GM21447 (cell line): ENCODE data around the gene NPC2.
"Not testable (repeated sequence)": the region's sequence is repeated elsewhere in the genome, so short reads cannot be mapped to it uniquely, and the experiment has no call there.

Experiments used
- ATAC-seq: cut with Tn5 transposase; IDR thresholded peaks from one replicate; pipeline ENCODE4 v1.9.1; 2021; ENCODE audit not compliant: unreplicated experiment

Gene NPC2

DNA sequence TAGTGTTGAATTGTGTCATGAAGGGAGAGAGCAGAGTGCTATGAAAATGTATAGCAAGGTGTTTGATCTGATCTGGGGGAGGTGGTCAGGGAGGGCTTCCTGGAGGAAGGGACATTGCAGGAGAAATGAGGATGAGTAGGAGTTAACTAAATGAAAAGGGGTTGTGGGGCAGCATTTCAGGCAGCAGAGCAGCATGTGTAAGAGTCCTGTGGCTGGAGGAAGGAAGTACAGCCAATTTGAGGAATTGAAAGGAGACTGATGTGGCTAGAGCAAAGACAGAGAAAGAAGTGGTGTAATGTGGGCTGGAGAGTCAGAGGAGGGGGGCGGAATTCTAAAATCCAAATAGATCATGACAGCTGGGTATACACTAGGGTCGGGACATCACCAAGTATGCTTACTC is 20.5 kb downstream of the NPC2 start:
- no peak for ATAC-seq

- ATAC-seq, result no peak
Measured at GRCh38 chr14:74469548-74470518, 23.3 kb downstream of the NPC2 start.

- no peak for ATAC-seq
Measured at GRCh38 chr14:74468513-74468912, 24.6 kb downstream of the NPC2 start.

GRCh38 chr14:74465335-74465734 is 27.8 kb downstream of the NPC2 start:
- no peak for ATAC-seq

- ATAC-seq, result no peak
Measured at GRCh38 chr14:74464785-74465184, 28.3 kb downstream of the NPC2 start.

GRCh38 chr14:74463697-74464096 is 29.4 kb downstream of the NPC2 start:
- ATAC-seq, result no peak

DNA sequence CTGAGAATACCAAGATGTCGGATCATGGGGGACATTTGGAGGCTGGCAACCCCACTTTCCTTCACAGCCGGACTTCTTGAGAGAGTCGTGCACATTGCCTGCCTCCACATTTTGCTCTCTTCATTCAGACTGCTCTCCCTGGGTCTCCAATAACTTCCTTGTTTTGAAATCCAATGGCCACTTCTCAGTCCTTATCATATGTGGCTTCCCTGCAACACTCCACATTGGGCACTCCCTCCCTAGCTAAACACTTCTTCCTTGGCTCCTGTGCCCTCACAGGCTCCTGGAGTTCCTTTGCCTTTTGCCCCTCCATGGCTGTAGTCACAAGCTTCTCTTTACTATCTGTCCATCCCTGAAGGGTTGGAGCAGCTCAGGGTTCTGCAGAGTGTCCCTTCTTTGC is 30.1 kb downstream of the NPC2 start:
- no peak for ATAC-seq

- no peak for ATAC-seq
Measured at GRCh38 chr14:74459976-74460375, 33.1 kb downstream of the NPC2 start.

GRCh38 chr14:74459289-74459946 is 33.7 kb downstream of the NPC2 start:
- ATAC-seq, result no peak

GRCh38 chr14:74457565-74457895 is 35.6 kb downstream of the NPC2 start:
- no peak for ATAC-seq

DNA sequence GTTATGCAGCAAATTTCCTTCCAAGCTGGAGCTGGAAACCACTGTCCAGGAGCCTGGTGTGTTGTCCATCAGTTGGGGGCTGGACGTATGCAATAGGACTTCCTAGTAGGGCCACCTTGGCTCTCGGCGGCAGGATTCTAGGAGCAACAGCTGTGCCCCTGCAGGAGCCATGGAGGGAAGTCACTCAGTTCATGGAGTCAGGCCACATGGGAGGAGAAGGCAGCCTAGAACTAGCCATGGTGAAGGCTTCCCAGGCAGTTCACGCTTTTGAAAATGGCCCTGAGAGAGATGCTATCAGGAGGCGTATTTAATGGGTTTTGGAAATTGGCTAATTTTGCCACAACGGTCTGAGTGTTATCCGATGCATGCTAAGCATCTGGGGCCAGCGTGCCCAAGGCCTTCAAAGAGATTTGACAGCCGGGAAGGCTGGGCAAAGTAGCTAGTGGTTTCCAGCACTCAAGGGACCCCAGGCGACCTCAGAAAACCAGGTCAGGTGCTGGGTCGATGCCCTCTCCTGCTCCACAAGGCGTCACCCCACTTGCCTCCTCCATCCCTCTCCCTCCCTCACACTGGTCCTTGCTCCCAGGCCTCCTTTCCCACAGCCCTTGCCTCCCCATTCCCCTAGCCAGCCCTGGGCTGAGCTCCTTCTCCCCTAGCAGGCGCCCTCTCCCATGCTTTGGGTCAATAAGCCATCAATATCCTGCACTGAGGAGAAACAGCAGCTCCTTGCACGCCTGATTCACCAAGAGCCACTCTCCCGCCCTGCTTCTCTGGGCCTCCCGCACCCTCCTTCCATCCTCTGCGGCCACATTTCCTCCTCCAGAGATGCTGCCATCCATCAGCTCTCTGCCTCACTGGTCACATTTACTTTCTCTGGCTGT is 36.2 kb downstream of the NPC2 start:
- no peak for ATAC-seq

- ATAC-seq, result not testable (repeated sequence)
Measured at GRCh38 chr14:74454397-74454796, 38.7 kb downstream of the NPC2 start.

DNA sequence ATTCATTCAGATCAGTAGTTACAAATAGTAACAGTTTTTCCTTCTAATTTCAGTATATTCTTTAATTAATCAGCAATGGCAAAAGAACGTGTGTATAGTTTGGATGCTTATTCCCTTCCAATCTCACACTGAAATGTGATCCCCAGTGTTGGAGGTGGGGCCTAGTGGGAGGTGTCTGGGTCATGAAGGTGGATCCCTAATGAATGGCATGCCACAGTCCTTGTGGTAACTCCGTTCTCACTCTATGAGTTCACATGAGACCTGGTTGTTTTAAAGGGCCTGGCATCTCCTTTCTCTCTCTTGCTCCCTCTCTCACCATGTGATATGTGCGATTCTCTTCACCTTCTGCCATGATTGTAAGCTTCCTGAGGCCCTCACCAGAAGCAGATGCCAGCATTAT is 48.2 kb downstream of the NPC2 start:
- ATAC-seq, result no peak

DNA sequence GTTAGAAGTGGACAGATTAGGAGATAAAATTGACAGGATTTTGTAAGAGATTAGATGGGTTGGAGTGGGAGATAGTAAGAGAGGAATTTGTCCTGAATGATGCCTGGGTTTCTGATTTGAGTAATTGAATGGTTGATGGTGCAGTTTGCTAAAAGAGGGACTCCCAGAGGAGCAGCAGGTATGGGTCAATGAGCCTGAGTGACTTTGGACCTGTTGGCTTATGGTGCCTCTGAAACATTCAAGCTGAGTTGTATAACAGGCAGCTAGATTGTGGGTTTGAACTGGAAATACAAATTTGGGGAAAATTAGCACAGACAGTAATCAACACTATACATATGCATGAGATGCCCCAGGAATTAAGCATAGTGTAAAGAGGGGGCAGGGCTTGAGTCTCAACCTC is 50.3 kb downstream of the NPC2 start:
- no peak for ATAC-seq

DNA sequence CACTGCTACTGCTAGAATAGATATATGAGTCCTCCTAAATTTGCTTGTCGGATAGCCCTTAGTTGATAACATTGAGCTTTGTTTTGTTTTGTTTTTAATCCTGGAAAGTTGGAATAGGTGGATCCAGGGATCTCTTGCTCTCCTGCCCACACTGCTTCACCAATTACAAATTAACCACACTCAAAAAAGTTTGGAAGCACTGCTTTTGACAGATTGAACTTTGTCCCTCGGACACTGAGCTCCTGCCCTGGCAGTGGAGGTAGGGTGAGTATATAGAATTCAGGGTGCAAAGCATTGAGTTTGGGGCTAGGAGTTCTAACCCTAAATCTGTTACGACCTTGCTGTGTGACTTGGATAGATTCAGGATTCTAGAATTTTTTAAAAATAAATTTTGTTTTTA is 52.0 kb downstream of the NPC2 start:
- ATAC-seq, result no peak

DNA sequence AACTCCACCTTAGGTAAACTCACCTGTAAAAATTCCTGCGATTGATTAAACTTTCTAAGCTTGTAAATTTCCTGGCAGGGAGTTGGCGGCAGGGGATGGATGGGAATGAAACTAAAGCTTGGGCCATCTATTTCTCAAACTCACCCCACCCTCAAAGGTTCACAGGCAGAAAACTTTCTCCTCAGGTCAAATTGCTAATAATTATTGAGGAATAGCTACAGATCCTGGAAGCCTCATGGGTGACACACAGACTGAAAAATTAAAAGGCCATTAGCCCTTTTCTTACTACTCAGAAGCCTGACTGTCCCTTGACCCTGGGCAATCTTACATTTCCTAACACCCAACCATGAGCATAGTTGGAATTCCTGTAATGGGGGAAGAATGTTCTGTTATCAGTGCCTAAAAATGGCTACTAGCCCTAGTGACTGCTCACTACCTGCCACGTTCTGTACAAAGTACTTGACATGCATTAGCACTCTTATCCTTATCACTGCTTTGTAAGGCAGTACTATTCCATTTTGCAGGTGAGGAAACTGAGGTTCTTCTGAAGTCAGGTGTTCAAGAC is 54.7 kb downstream of the NPC2 start:
- no peak for ATAC-seq

DNA sequence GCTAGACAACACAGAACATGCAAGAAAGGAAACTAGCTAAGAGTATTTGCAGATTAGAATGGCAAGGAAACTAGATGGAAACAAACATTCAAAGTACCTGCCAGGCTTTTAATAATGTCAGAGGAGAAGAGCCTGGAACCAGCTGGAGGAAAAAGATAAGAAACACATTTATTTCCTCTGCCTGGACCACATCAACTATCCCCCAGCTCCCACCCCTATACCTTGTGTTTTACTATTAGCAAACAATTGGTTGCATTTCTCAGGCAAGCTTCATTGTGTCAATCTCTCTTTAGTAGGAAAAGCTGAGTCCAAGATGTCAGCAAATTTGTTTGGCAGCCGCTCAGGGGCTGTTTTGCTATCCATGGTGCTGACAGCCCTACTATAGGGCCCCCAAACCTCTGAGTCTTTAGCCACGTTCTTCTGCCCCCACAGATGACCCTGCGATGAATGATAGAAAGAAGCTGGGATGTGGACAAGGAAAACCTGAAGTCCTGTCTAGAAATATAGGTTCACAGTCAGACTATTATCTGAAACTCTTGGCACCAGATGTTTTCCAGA is 55.5 kb downstream of the NPC2 start:
- no peak for ATAC-seq

GRCh38 chr14:74434294-74434693 is 58.8 kb downstream of the NPC2 start:
- ATAC-seq, result no peak

GRCh38 chr14:74429991-74430390 is 63.1 kb downstream of the NPC2 start:
- ATAC-seq, result no peak
